ENCODE data around the gene XPR1. TPM values are rescaled to one million over a fixed set of nuclear protein-coding genes. Genes with fewer than 3 reads are reported as not detected.

The XPR1 gene
- total RNA-seq, 4 donors from 2014 or later, result 10.0 to 29.7 (median 26.2) TPM

DNA sequence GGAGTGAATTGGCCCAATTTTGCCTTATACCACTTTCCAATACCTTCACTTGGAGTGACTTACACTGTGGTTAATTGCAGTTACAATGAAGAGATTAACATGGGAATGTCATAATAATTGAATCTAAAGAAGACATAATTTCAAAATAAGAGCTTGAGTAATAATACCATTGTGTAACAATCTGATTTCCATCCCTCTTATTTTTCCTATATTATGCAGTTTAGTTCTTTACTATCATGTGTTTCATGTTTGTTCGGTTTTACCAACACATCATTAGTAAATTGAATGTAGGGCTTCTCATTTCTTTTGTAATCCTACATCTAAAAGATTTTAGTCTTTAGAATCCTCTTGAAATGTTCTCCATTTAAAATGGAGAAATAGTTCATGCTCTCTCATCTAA lies 19.2 kb upstream of the XPR1 start:
- Histone ChIP-seq H3K27me3 (no peaks in the 10 kb centered on the region), H3K36me3 (no peaks in the 10 kb centered on the region), H3K4me1 (no peaks in the 10 kb centered on the region), H3K4me3 (no peak overlapping the region), H3K27ac (no peak overlapping the region), H3K9me3 (no peaks in the 10 kb centered on the region)
- DNase-seq, result no peak
- intact Hi-C loops (cut with DNase I; ENCODE audit: low total_unique reads), result no loop called here
- TF ChIP-seq, protein P1, sequence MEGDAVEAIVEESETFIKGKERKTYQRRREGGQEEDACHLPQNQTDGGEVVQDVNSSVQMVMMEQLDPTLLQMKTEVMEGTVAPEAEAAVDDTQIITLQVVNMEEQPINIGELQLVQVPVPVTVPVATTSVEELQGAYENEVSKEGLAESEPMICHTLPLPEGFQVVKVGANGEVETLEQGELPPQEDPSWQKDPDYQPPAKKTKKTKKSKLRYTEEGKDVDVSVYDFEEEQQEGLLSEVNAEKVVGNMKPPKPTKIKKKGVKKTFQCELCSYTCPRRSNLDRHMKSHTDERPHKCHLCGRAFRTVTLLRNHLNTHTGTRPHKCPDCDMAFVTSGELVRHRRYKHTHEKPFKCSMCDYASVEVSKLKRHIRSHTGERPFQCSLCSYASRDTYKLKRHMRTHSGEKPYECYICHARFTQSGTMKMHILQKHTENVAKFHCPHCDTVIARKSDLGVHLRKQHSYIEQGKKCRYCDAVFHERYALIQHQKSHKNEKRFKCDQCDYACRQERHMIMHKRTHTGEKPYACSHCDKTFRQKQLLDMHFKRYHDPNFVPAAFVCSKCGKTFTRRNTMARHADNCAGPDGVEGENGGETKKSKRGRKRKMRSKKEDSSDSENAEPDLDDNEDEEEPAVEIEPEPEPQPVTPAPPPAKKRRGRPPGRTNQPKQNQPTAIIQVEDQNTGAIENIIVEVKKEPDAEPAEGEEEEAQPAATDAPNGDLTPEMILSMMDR (IDR thresholded peaks at IDR 0.05), result no peak
- TF ChIP-seq POLR2A (IDR thresholded peaks at IDR 0.05), result no peak

DNA sequence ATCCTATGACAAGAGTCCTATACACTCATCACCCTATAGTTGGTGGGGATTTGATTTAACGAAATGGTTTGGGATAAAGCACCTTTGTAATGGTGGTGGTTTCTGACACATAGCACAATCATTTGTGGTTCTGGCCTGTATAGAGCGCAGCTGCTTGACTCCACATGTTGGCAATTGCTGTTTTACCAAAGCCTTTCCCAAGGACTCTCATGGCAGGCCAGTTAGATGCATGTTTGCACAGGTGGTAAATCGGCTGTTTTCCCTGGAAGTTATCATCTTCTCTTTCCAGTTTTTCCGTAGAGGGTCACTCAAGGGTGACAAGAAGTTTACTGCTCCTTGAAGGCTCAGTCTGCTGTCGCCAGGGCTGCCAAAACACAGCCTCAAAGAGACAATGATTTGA lies 17.1 kb upstream of the XPR1 start:
- no peak for DNase-seq
- intact Hi-C loops (cut with DNase I; ENCODE audit: low total_unique reads), result no loop called here
- H3K4me3 ChIP-seq, result no peak overlapping the region
- no peak overlapping the region for H3K27ac ChIP-seq
- no peaks in the 10 kb centered on the region for H3K9me3 ChIP-seq
- H3K4me1 ChIP-seq, result no peaks in the 10 kb centered on the region
- H3K27me3 ChIP-seq, result no peaks in the 10 kb centered on the region
- H3K36me3 ChIP-seq, result no peaks in the 10 kb centered on the region
- TF ChIP-seq, protein P1 (IDR thresholded peaks at IDR 0.05), result no peak
- no peak for TF ChIP-seq POLR2A (IDR thresholded peaks at IDR 0.05)

DNA sequence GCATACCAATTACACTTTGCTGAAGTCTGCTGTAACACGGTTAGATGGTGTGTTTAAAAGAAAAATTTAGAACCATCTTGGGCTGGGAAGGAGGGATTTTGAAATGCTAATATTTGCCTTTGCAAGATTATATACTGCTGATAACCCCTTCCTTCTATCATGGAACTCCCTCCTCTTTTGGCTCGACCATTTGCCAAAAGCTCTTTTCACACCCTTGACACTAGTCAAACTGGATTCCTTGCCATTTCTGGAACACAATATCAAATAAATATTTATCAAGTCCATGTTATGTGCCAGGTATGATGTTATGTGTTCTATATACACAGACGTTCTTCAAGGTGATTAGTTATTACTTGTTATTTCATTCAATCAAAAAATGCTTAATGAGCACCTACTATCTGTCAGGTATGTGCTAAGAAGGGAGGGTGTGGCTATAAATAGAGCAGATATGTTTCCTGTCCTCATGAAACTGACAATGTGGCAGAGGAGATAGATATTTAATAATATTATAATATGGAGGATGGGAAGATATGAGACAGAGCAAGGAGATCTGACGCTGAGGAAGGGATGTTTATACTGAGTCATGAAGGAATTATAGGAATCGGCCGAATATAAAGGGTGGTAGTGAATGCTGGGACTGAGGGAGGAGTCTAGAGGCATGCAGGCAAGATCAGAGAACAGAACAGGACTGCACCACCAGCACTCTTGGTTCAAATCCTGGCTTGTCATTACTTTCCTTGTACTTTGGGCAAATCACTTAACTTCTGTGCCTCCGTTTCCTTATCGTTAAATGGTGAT lies 16.1 kb upstream of the XPR1 start:
- no peak for DNase-seq
- no peaks in the 10 kb centered on the region for H3K4me1 ChIP-seq
- H3K9me3 ChIP-seq, result no peaks in the 10 kb centered on the region
- no peaks in the 10 kb centered on the region for H3K36me3 ChIP-seq
- TF ChIP-seq, protein P1 (IDR thresholded peaks at IDR 0.05), result no peak
- no peak for TF ChIP-seq POLR2A (IDR thresholded peaks at IDR 0.05)
- no peaks in the 10 kb centered on the region for H3K27me3 ChIP-seq
- no peak overlapping the region for H3K27ac ChIP-seq
- no peak overlapping the region for H3K4me3 ChIP-seq
- intact Hi-C loops (cut with DNase I; ENCODE audit: low total_unique reads), result no loop called here

DNA sequence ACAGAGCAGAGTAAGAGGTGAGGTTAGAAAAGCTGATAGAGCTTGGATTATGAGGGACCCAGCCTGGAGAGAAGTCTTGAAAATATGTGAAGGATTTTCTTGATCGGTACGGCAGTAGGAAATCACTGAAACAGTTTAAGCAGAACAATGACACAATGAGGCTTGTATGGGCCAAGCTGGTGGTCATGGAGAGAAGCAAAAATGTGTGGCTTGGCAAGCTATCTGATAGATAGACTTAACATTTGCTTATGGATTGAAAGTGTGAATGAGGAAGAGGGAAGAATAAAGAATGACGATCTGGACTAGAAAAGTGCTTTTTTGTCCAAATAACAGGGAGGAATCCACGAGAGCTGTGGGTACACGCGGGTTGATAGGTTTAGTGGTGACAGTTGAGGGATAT lies 15.4 kb upstream of the XPR1 start:
- Histone ChIP-seq H3K27me3 (no peaks in the 10 kb centered on the region), H3K27ac (no peak overlapping the region), H3K36me3 (no peaks in the 10 kb centered on the region), H3K9me3 (no peaks in the 10 kb centered on the region), H3K4me1 (no peaks in the 10 kb centered on the region), H3K4me3 (no peak overlapping the region)
- intact Hi-C loops (cut with DNase I; ENCODE audit: low total_unique reads), result no loop called here
- no peak for DNase-seq
- TF ChIP-seq, protein P1 (IDR thresholded peaks at IDR 0.05), result no peak
- no peak for TF ChIP-seq POLR2A (IDR thresholded peaks at IDR 0.05)

DNA sequence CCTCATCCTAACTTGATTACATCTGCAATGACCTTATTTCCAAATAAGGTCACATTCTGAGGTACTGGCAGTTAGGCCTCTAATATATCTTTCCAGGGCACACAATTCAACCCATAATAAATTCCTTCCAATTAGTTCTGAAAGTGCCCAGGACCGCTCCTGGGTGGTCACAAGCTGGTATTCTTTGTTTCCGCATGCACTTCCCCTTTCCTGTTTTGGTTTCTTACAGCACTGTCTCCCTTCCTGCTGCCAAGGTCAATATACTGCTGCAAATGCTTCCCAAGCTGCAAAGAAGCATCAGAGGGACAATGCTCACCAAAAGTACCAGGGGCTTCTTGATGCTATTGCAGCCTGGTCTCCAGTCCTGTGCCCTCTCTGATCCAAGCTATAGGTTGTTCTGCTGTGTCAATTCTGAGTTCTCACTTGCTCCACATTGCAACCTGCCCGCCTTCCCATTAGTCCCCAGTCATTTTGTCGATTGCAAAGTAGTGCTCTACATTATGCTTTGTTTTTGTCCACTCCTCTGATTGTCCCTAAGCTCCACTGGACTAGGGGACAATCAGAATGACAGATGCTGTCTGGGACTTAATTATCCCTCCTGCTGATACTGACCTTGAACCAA lies 13.9 kb upstream of the XPR1 start:
- H3K27ac ChIP-seq, result no peak overlapping the region
- H3K4me3 ChIP-seq, result no peak overlapping the region
- H3K27me3 ChIP-seq, result no peaks in the 10 kb centered on the region
- no peaks in the 10 kb centered on the region for H3K9me3 ChIP-seq
- no peaks in the 10 kb centered on the region for H3K36me3 ChIP-seq
- DNase-seq, result no peak
- TF ChIP-seq, protein P1 (IDR thresholded peaks at IDR 0.05), result no peak
- no peak for TF ChIP-seq POLR2A (IDR thresholded peaks at IDR 0.05)
- intact Hi-C loops (cut with DNase I; ENCODE audit: low total_unique reads), result no loop called here
- no peaks in the 10 kb centered on the region for H3K4me1 ChIP-seq

Data from uterus (tissue), 4 donors.